ENCODE data around the gene NDUFA11.
A peak's percentile ranks its signal among the peaks of the same experiment; 100 is the strongest.
"Not testable (repeated sequence)": the region's sequence is repeated elsewhere in the genome, so short reads cannot be mapped to it uniquely, and the experiment has no call there.

The NDUFA11 gene

GRCh38 chr19:5889288-5889971, 14.2 kb downstream of the NDUFA11 start:
- Histone ChIP-seq H3K9ac (ENCODE audit: low read length in 2 of 2) (no peak overlapping the region), H3K4me3 (ENCODE audit: low read length in 2 of 2) (peak overlapping the region in 1 of 2 donors; percentile 29), H3K36me3 (ENCODE audit: control insufficient read depth in 2 of 2, insufficient read depth in 2 of 2, low read length in 2 of 2) (peaks cover 0 to 1% of the 10 kb centered on the region in 2 donors), H3K4me1 (ENCODE audit: control insufficient read depth, insufficient read depth, low read length) (peaks cover 25% of the 10 kb centered on the region), H3K9me3 (ENCODE audit: control insufficient read depth in 2 of 2, low read length in 2 of 2) (no peaks in the 10 kb centered on the region), H3K27me3 (ENCODE audit: control insufficient read depth in 1 of 2, insufficient read depth in 2 of 2, low read length in 2 of 2) (no peaks in the 10 kb centered on the region), H3K27ac (ENCODE audit: low read length) (peak overlapping the region; percentile 11)

GRCh38 chr19:5884065-5884811, 19.4 kb downstream of the NDUFA11 start:
- H3K9me3 ChIP-seq (ENCODE audit: control insufficient read depth in 2 of 2, low read length in 2 of 2); H3K4me3 ChIP-seq (ENCODE audit: low read length in 2 of 2): not testable (repeated sequence)

GRCh38 chr19:5883157-5883873, 20.3 kb downstream of the NDUFA11 start:
- H3K36me3 ChIP-seq (ENCODE audit: control insufficient read depth in 2 of 2, insufficient read depth in 2 of 2, low read length in 2 of 2); H3K9me3 ChIP-seq (ENCODE audit: control insufficient read depth in 2 of 2, low read length in 2 of 2); H3K4me3 ChIP-seq (ENCODE audit: low read length in 2 of 2); H3K27me3 ChIP-seq (ENCODE audit: control insufficient read depth in 1 of 2, insufficient read depth in 2 of 2, low read length in 2 of 2); H3K9ac ChIP-seq (ENCODE audit: low read length in 2 of 2): not testable (repeated sequence)
- H3K4me1 ChIP-seq (ENCODE audit: control insufficient read depth, insufficient read depth, low read length) = peaks cover 21% of the 10 kb centered on the region
- peak overlapping the region; percentile 37 for H3K27ac ChIP-seq (ENCODE audit: low read length)

More at GRCh38 chr19:5884065-5884811, 19.4 kb downstream of the NDUFA11 start:
- peaks cover 20% of the 10 kb centered on the region for H3K4me1 ChIP-seq (ENCODE audit: control insufficient read depth, insufficient read depth, low read length)
- H3K27ac ChIP-seq (ENCODE audit: low read length); H3K27me3 ChIP-seq (ENCODE audit: control insufficient read depth in 1 of 2, insufficient read depth in 2 of 2, low read length in 2 of 2); H3K9ac ChIP-seq (ENCODE audit: low read length in 2 of 2); H3K36me3 ChIP-seq (ENCODE audit: control insufficient read depth in 2 of 2, insufficient read depth in 2 of 2, low read length in 2 of 2): not testable (repeated sequence)

GRCh38 chr19:5882421-5882968, 21.1 kb downstream of the NDUFA11 start:
- peak overlapping the region; percentile 53 for H3K27ac ChIP-seq (ENCODE audit: low read length)
- H3K4me1 ChIP-seq (ENCODE audit: control insufficient read depth, insufficient read depth, low read length) = peaks cover 21% of the 10 kb centered on the region
- no peaks in the 10 kb centered on the region for H3K9me3 ChIP-seq (ENCODE audit: control insufficient read depth in 2 of 2, low read length in 2 of 2)
- no peak overlapping the region for H3K9ac ChIP-seq (ENCODE audit: low read length in 2 of 2)
- H3K27me3 ChIP-seq (ENCODE audit: control insufficient read depth in 1 of 2, insufficient read depth in 2 of 2, low read length in 2 of 2) = no peaks in the 10 kb centered on the region
- H3K4me3 ChIP-seq (ENCODE audit: low read length in 2 of 2) = no peak overlapping the region
- H3K36me3 ChIP-seq (ENCODE audit: control insufficient read depth in 2 of 2, insufficient read depth in 2 of 2, low read length in 2 of 2) = no peaks in the 10 kb centered on the region

GRCh38 chr19:5881543-5882299, 21.9 kb downstream of the NDUFA11 start:
- no peaks in the 10 kb centered on the region for H3K9me3 ChIP-seq (ENCODE audit: control insufficient read depth in 2 of 2, low read length in 2 of 2)
- peak overlapping the region; percentile 53 for H3K27ac ChIP-seq (ENCODE audit: low read length)
- H3K27me3 ChIP-seq (ENCODE audit: control insufficient read depth in 1 of 2, insufficient read depth in 2 of 2, low read length in 2 of 2) = no peaks in the 10 kb centered on the region
- no peak overlapping the region for H3K4me3 ChIP-seq (ENCODE audit: low read length in 2 of 2)
- peaks cover 21% of the 10 kb centered on the region for H3K4me1 ChIP-seq (ENCODE audit: control insufficient read depth, insufficient read depth, low read length)
- H3K9ac ChIP-seq (ENCODE audit: low read length in 2 of 2) = no peak overlapping the region
- H3K36me3 ChIP-seq (ENCODE audit: control insufficient read depth in 2 of 2, insufficient read depth in 2 of 2, low read length in 2 of 2) = no peaks in the 10 kb centered on the region

- Histone ChIP-seq H3K36me3 (ENCODE audit: control insufficient read depth in 2 of 2, insufficient read depth in 2 of 2, low read length in 2 of 2) (no peaks in the 10 kb centered on the region), H3K27ac (ENCODE audit: low read length) (peak overlapping the region; percentile 80), H3K9me3 (ENCODE audit: control insufficient read depth in 2 of 2, low read length in 2 of 2) (no peaks in the 10 kb centered on the region), H3K27me3 (ENCODE audit: control insufficient read depth in 1 of 2, insufficient read depth in 2 of 2, low read length in 2 of 2) (no peaks in the 10 kb centered on the region), H3K4me1 (ENCODE audit: control insufficient read depth, insufficient read depth, low read length) (peaks cover 21% of the 10 kb centered on the region), H3K9ac (ENCODE audit: low read length in 2 of 2) (peak overlapping the region in 1 of 2 donors; percentile 26), H3K4me3 (ENCODE audit: low read length in 2 of 2) (peak overlapping the region in 1 of 2 donors; percentile 15)
These were observed 22.9 kb downstream of the NDUFA11 start for GRCh38 chr19:5880604-5881078.

DNA sequence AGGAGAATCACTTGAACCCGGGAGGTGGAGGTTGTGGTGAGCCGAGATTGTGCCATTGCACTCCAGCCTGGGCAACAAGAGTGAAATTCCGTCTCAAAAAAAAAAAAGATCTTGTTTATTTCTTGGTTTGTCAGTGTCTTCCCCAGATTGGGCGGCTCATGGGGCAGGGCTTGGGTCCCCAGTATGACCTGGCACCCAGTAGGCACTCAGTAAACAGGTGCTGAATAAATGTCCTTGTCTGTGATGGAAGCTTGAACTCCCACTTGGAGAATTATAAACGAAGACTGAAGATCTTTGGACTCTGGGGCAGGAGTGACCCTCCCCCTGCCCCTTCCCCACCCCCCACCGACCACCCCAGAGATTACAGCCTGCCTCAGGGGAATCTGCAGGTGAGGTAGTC, 23.4 kb downstream of the NDUFA11 start:
- peak overlapping the region; percentile 66 for H3K27ac ChIP-seq (ENCODE audit: low read length)

GRCh38 chr19:5877882-5878281, 25.7 kb downstream of the NDUFA11 start:
- H3K9ac ChIP-seq (ENCODE audit: low read length in 2 of 2) = no peak overlapping the region
- no peaks in the 10 kb centered on the region for H3K27me3 ChIP-seq (ENCODE audit: control insufficient read depth in 1 of 2, insufficient read depth in 2 of 2, low read length in 2 of 2)
- no peaks in the 10 kb centered on the region for H3K9me3 ChIP-seq (ENCODE audit: control insufficient read depth in 2 of 2, low read length in 2 of 2)
- peaks cover 16% of the 10 kb centered on the region for H3K4me1 ChIP-seq (ENCODE audit: control insufficient read depth, insufficient read depth, low read length)
- no peaks in the 10 kb centered on the region for H3K36me3 ChIP-seq (ENCODE audit: control insufficient read depth in 2 of 2, insufficient read depth in 2 of 2, low read length in 2 of 2)
- H3K27ac ChIP-seq (ENCODE audit: low read length) = no peak overlapping the region
- no peak overlapping the region for H3K4me3 ChIP-seq (ENCODE audit: low read length in 2 of 2)

More for the DNA sequence above, 23.4 kb downstream of the NDUFA11 start:
- Histone ChIP-seq H3K4me1 (ENCODE audit: control insufficient read depth, insufficient read depth, low read length) (peaks cover 21% of the 10 kb centered on the region), H3K4me3 (ENCODE audit: low read length in 2 of 2) (no peak overlapping the region), H3K9ac (ENCODE audit: low read length in 2 of 2) (no peak overlapping the region), H3K36me3 (ENCODE audit: control insufficient read depth in 2 of 2, insufficient read depth in 2 of 2, low read length in 2 of 2) (no peaks in the 10 kb centered on the region), H3K9me3 (ENCODE audit: control insufficient read depth in 2 of 2, low read length in 2 of 2) (no peaks in the 10 kb centered on the region), H3K27me3 (ENCODE audit: control insufficient read depth in 1 of 2, insufficient read depth in 2 of 2, low read length in 2 of 2) (no peaks in the 10 kb centered on the region)

DNA sequence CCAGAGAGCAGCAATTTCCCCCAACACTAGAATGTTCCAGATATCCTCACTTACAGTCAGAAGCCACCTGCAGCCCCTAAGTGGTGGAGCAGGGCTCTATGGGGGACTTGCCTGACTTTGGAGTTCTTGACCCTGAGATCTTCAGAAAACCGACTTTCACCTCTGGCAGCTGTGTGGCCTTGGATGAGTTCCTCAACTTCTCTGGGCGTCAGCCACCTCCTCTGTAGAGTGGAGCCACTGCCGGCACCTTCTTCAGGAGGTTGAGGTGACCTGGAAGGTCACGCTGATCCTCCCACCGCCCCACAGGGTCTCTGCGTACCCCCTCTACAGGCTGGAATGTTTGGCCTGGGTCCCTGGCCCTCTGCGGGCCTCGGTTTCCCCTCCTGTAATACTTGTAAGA, 26.2 kb downstream of the NDUFA11 start:
- Histone ChIP-seq H3K36me3 (ENCODE audit: control insufficient read depth in 2 of 2, insufficient read depth in 2 of 2, low read length in 2 of 2) (no peaks in the 10 kb centered on the region), H3K27ac (ENCODE audit: low read length) (no peak overlapping the region), H3K9ac (ENCODE audit: low read length in 2 of 2) (no peak overlapping the region), H3K27me3 (ENCODE audit: control insufficient read depth in 1 of 2, insufficient read depth in 2 of 2, low read length in 2 of 2) (no peaks in the 10 kb centered on the region), H3K9me3 (ENCODE audit: control insufficient read depth in 2 of 2, low read length in 2 of 2) (no peaks in the 10 kb centered on the region), H3K4me1 (ENCODE audit: control insufficient read depth, insufficient read depth, low read length) (peaks cover 16% of the 10 kb centered on the region), H3K4me3 (ENCODE audit: low read length in 2 of 2) (no peak overlapping the region)

GRCh38 chr19:5874496-5874895, 29.1 kb downstream of the NDUFA11 start:
- H3K27me3 ChIP-seq (ENCODE audit: control insufficient read depth in 1 of 2, insufficient read depth in 2 of 2, low read length in 2 of 2); H3K36me3 ChIP-seq (ENCODE audit: control insufficient read depth in 2 of 2, insufficient read depth in 2 of 2, low read length in 2 of 2); H3K4me1 ChIP-seq (ENCODE audit: control insufficient read depth, insufficient read depth, low read length); H3K9ac ChIP-seq (ENCODE audit: low read length in 2 of 2); H3K4me3 ChIP-seq (ENCODE audit: low read length in 2 of 2); H3K9me3 ChIP-seq (ENCODE audit: control insufficient read depth in 2 of 2, low read length in 2 of 2); H3K27ac ChIP-seq (ENCODE audit: low read length): not testable (repeated sequence)

All from stomach smooth muscle (tissue), 2 donors.